Measurements from ENCODE around the gene FHIP2A.

DNA sequence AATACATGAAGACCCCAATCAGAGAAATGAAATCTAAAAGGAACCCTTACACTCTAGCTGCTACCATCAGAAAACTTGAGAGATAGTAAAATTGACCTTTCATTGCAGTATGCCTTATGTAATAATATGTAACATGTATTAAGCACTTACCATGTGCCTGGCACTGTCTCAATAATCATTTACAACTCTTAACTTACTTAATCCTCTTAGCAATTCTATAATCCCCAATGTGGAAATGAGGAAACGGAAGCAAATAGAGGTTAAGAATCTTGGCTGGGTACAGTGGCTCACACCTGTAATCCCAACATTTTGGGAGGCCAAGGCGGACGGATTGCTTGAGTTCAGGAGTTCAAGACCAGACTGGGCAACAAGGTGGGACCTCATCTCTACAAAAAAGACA lies 29.8 kb upstream of the FHIP2A start:
- TF ChIP-seq CTCF (IDR thresholded peaks at IDR 0.05; ENCODE audit: borderline replicate concordance, extremely low read depth, low read length, poor library complexity, severe bottlenecking): no peak
- TF ChIP-seq EZH2 (IDR thresholded peaks at IDR 0.05; ENCODE audit: borderline replicate concordance, low read depth, low read length, severe bottlenecking): no peak

All from DND-41 (cell line).